B cell (primary cell): Measurements from ENCODE around the gene GTPBP4. TPM values are rescaled to one million over a fixed set of nuclear protein-coding genes. Genes with fewer than 3 reads are reported as not detected.

Experiments used
- ATAC-seq: fragments of 200-7000 bp; cut with Tn5 transposase; one replicate; pipeline ENCODE4 v1.10.0; 2021; ENCODE audit warnings: low read depth, mild to moderate bottlenecking, moderate number of reproducible peaks, moderate library complexity
- CTCF ChIA-PET: fragments of 350-600 bp; sonication (Branson Sonifier 250); formaldehyde crosslinking; loops from one replicate; lab custom pipeline; 2021; ENCODE audit warnings: antibody characterized with exemption, inconsistent platforms; lab: Charles Lee
- POLR2A ChIA-PET: fragments of 350-600 bp; sonication (Branson Sonifier 250); formaldehyde crosslinking; loops from one replicate; lab custom pipeline; 2021; ENCODE audit warnings: antibody characterized with exemption; lab: Charles Lee
- DNase-seq: peaks from one replicate; pipeline ENCODE4 v3.0.0; 2013
- H2AFZ ChIP-seq: 2 replicates; pipeline ENCODE4 v1.6.1; 2012; ENCODE audit warnings: mild to moderate bottlenecking, low read depth, low read length; ENCODE audit not compliant: insufficient read depth, poor library complexity, severe bottlenecking
- H3K27ac ChIP-seq, 2 donors: 1 replicate in 1 of 2; 2 replicates in 1 of 2; pipeline ENCODE4 v1.5.1; 2012 to 2013; ENCODE audit warnings: low read length in 2 of 2, mild to moderate bottlenecking in 2 of 2, moderate library complexity in 1 of 2
- H3K27me3 ChIP-seq, 4 experiments: fragments of 200-600 bp in 1 of 4; sonication (generic) in 1 of 4; replicated peaks in 1 of 4; 1 replicate in 2 of 4; 2 replicates in 2 of 4; pipeline versions ENCODE4 v1.6.1 to v1.7.0; 2013 to 2016; ENCODE audit warnings: low read length in 3 of 4, mild to moderate bottlenecking in 2 of 4, mixed read lengths in 1 of 4, moderate library complexity in 1 of 4; ENCODE audit not compliant: insufficient read depth in 4 of 4, control insufficient read depth in 3 of 4; ENCODE audit errors: control extremely low read depth in 1 of 4
- H3K36me3 ChIP-seq, 2 experiments: replicated peaks in 1 of 2; 1 replicate in 1 of 2; 2 replicates in 1 of 2; pipeline versions ENCODE4 v1.6.1 to v1.7.1; 2013; ENCODE audit warnings: low read length in 1 of 2; ENCODE audit not compliant: insufficient read depth in 2 of 2, control insufficient read depth in 1 of 2; ENCODE audit errors: control extremely low read depth in 1 of 2, extremely low read depth in 1 of 2
- H3K4me1 ChIP-seq, 2 donors: fragments of 200-600 bp in 1 of 2; sonication (generic) in 1 of 2; 1 replicate in 1 of 2; 2 replicates in 1 of 2; pipeline versions ENCODE4 v1.5.1 to v1.6.1; 2013 to 2017; ENCODE audit warnings: low read length in 2 of 2; ENCODE audit not compliant: control insufficient read depth in 2 of 2, insufficient read depth in 2 of 2
- H3K4me2 ChIP-seq: replicated peaks from 2 replicates; pipeline ENCODE3; 2012; ENCODE audit warnings: mild to moderate bottlenecking, low read depth, low read length; ENCODE audit not compliant: poor library complexity, severe bottlenecking
- H3K4me3 ChIP-seq, 5 experiments: fragments of 200-600 bp in 1 of 5; sonication (generic) in 1 of 5; 1 replicate in 3 of 5; 2 replicates in 2 of 5; pipeline versions ENCODE4 v1.5.1 to v1.7.0; 2011 to 2016; ENCODE audit warnings: low read length in 4 of 5, mild to moderate bottlenecking in 4 of 5, low read depth in 2 of 5, control low read depth in 1 of 5, moderate library complexity in 1 of 5; ENCODE audit not compliant: insufficient read depth in 1 of 5; ENCODE audit errors: control extremely low read depth in 1 of 5, extremely low read depth in 1 of 5
- H3K79me2 ChIP-seq: fragments of 200-600 bp; sonication (generic); one replicate; pipeline ENCODE4 v1.6.0; 2016; ENCODE audit warnings: low read length; ENCODE audit not compliant: control insufficient read depth, insufficient read depth
- H3K9ac ChIP-seq: fragments of 200-600 bp; sonication (generic); 2 replicates; pipeline ENCODE4 v1.6.1; 2017; ENCODE audit warnings: mild to moderate bottlenecking, low read length, moderate library complexity
- H3K9me3 ChIP-seq, 3 donors: one replicate each; pipeline versions ENCODE4 v1.6.1 to v1.7.1; 2013; ENCODE audit warnings: low read length in 2 of 3; ENCODE audit not compliant: control insufficient read depth in 2 of 3, insufficient read depth in 1 of 3; ENCODE audit errors: control extremely low read depth in 1 of 3
- H4K20me1 ChIP-seq: 2 replicates; pipeline ENCODE4 v1.6.0; 2012; ENCODE audit warnings: mild to moderate bottlenecking, low read length; ENCODE audit not compliant: insufficient read depth, control insufficient read depth, poor library complexity, severe bottlenecking
- H3K27ac Mint-ChIP-seq: one replicate; pipeline ENCODE4 v1.8.0; 2021; ENCODE audit warnings: mixed read lengths
- H3K27me3 Mint-ChIP-seq: one replicate; pipeline ENCODE4 v1.8.0; 2021; ENCODE audit warnings: mixed read lengths
- H3K4me1 Mint-ChIP-seq: one replicate; pipeline ENCODE4 v1.8.0; 2021; ENCODE audit warnings: mixed read lengths
- H3K4me3 Mint-ChIP-seq: one replicate; pipeline ENCODE4 v1.8.0; 2021; ENCODE audit warnings: mixed read lengths
- H3K9me3 Mint-ChIP-seq: one replicate; pipeline ENCODE4 v1.8.0; 2022; ENCODE audit warnings: mixed read lengths; ENCODE audit not compliant: insufficient read depth
- CTCF ChIP-seq: fragments of 200-600 bp; IDR thresholded peaks from one replicate; pipeline ENCODE4 v1.8.0; 2022; ENCODE audit warnings: antibody characterized with exemption, mild to moderate bottlenecking
- EZH2 ChIP-seq: IDR thresholded peaks from 2 replicates; pipeline ENCODE4 v1.6.1; 2012; ENCODE audit warnings: borderline replicate concordance, low read depth, mild to moderate bottlenecking, moderate library complexity, low read length; ENCODE audit not compliant: insufficient read depth, poor library complexity, severe bottlenecking
- WGBS: methylation state at CpG from one replicate; pipeline ENCODE4 v1.1.5; 2013; ENCODE audit warnings: missing lambda C conversion rate; ENCODE audit not compliant: insufficient coverage; 5-methylcytosine and 5-hydroxymethylcytosine counted together
- intact Hi-C: fragments of 100-400 bp; cut with micrococcal nuclease; formaldehyde crosslinking; loops from one replicate; pipeline ENCODE4 v1.10.0; 2022
- polyA minus RNA-seq: library from RNA; depleted of rRNA, polyadenylated mRNA; stranded (reverse); fragments of >200 nt; gene quantifications from 2 replicates; pipeline ENCODE4 v1.2.3, GENCODE V29; 2012
- polyA plus RNA-seq: library from polyadenylated mRNA; depleted of rRNA; stranded (reverse); fragments of >200 nt; gene quantifications from 2 replicates; pipeline ENCODE4 v1.2.3, GENCODE V29; 2012
- total RNA-seq, 2 donors: library from RNA; stranded (reverse); fragments of 120-200 nt in 1 of 2; gene quantifications; 1 replicate in 1 of 2; 2 replicates in 1 of 2; pipeline versions ENCODE4 v1.2.3 to v1.2.4, GENCODE V29; 2013 to 2022

The GTPBP4 gene
- total RNA-seq (45.4 and 49.5 TPM in 2 replicates), polyA plus RNA-seq (11.8 and 25.6 TPM in 2 replicates), polyA minus RNA-seq (17.2 and 29.3 TPM in 2 replicates)
- 40.2 TPM for total RNA-seq (2013)

- POLR2A ChIA-PET, result interaction anchor here (0.6 to 2.2 kb wide), 5 partner anchors 56 to 440 kb away, joined by 4 to 14 read pairs (median 5); partner anchors contain the start of genes IDI1 and LARP4B
- peaks cover 42% of the 10 kb centered on the region for H3K4me1 Mint-ChIP-seq
- Histone ChIP-seq H3K27me3 (no peaks in the 10 kb centered on the region), H2AFZ (peak within 1 kb of the TSS; percentile 96), H3K79me2 (peaks cover 50% of the 10 kb centered on the region), H3K4me2 (peak within 1 kb of the TSS; percentile 98), H4K20me1 (peaks cover 31% of the 10 kb centered on the region), H3K4me1 (peaks cover 23 to 34% of the 10 kb centered on the region in 2 donors), H3K9ac (peak within 1 kb of the TSS; percentile 88), H3K36me3 (peaks cover 0 to 12% of the 10 kb centered on the region in 2 experiments), H3K9me3 (no peaks in the 10 kb centered on the region), H3K4me3 (peak within 1 kb of the TSS; percentile 83 to 99 (median 94)), H3K27ac (peak within 1 kb of the TSS; percentile 81 to 84)
- peak; percentile 97 for ATAC-seq
- peak within 1 kb of the TSS; percentile 99 for H3K27ac Mint-ChIP-seq
- peak within 1 kb of the TSS; percentile 99 for H3K4me3 Mint-ChIP-seq
- no peaks in the 10 kb centered on the region for H3K9me3 Mint-ChIP-seq
- no peaks in the 10 kb centered on the region for H3K27me3 Mint-ChIP-seq
- intact Hi-C loops, result loop anchor here (1.0 to 5.0 kb wide), 5 partner anchors 57 to 851 kb away; partner anchors contain the start of genes IDI1, LARP4B, WDR37 and ZMYND11
- WGBS, result under 1% methylated on average over 74 of the region's 74 CpGs
- DNase-seq, result peak; percentile 97
- TF ChIP-seq EZH2, result no peak
- peak; percentile 34 for TF ChIP-seq CTCF
- CTCF ChIA-PET, result interaction anchor here (1.4 kb wide), 1 partner anchor 57 kb away, joined by 4 read pairs; the partner anchor contains the start of gene LARP4B
Observed at GRCh38 chr10:987870-988666, at the start of gene GTPBP4. Gene GTPBP4, plus strand, starts transcription at chr10:988434. Its CDS starts 46 bp downstream, at chr10:988480.
